CD4-positive, alpha-beta T cell (primary cell): ENCODE results near the gene CEP85L. TPM values are rescaled to one million over a fixed set of nuclear protein-coding genes. Genes with fewer than 3 reads are reported as not detected.

Experiments
- ATAC-seq: fragments of 200-7000 bp; cut with Tn5 transposase; one replicate; pipeline ENCODE4 v1.10.0; 2022; ENCODE audit warnings: mild to moderate bottlenecking; ENCODE audit not compliant: poor library complexity
- CTCF ChIA-PET: fragments of 350-600 bp; sonication (Branson Sonifier 250); formaldehyde crosslinking; loops from one replicate; lab custom pipeline; 2021; ENCODE audit warnings: antibody characterized with exemption, inconsistent platforms; lab: Charles Lee
- POLR2A ChIA-PET: fragments of 350-600 bp; sonication (Branson Sonifier 250); formaldehyde crosslinking; loops from one replicate; lab custom pipeline; 2021; ENCODE audit warnings: antibody characterized with exemption, inconsistent platforms; lab: Charles Lee
- DNase-seq, 14 experiments: peaks; one replicate each; pipeline ENCODE4 v3.0.0-alpha.2; 2013 to 2020; ENCODE audit warnings: mixed read lengths in 2 of 14
- H3K27ac ChIP-seq, 2 donors: one replicate each; pipeline versions ENCODE4 v1.5.1 to v1.7.0; 2013; ENCODE audit warnings: low read length in 2 of 2, low read depth in 1 of 2, mild to moderate bottlenecking in 1 of 2
- H3K27me3 ChIP-seq, 2 experiments: 1 replicate in 1 of 2; 2 replicates in 1 of 2; pipeline versions ENCODE4 v1.6.1 to v1.7.0; 2013; ENCODE audit warnings: low read length in 2 of 2, control low read depth in 1 of 2, mild to moderate bottlenecking in 1 of 2, moderate library complexity in 1 of 2; ENCODE audit not compliant: insufficient read depth in 2 of 2, control insufficient read depth in 1 of 2
- H3K36me3 ChIP-seq: one replicate; pipeline ENCODE4 v1.6.1; 2013; ENCODE audit warnings: low read length, control low read depth; ENCODE audit not compliant: insufficient read depth
- H3K4me1 ChIP-seq: one replicate; pipeline ENCODE4 v1.6.1; 2013; ENCODE audit warnings: low read length, control low read depth; ENCODE audit not compliant: insufficient read depth
- H3K4me3 ChIP-seq: one replicate; pipeline ENCODE4 v1.5.1; 2013; ENCODE audit warnings: mild to moderate bottlenecking, low read length, moderate library complexity
- H3K9me3 ChIP-seq, 2 experiments: 1 replicate in 1 of 2; 2 replicates in 1 of 2; pipeline versions ENCODE4 v1.6.1 to v1.7.0; 2013; ENCODE audit warnings: low read length in 2 of 2, mild to moderate bottlenecking in 2 of 2, control low read depth in 1 of 2, moderate library complexity in 1 of 2; ENCODE audit not compliant: control insufficient read depth in 1 of 2, insufficient read depth in 1 of 2
- H3K27ac Mint-ChIP-seq: one replicate; pipeline ENCODE4 v1.8.0; 2020; ENCODE audit warnings: mixed read lengths
- H3K27me3 Mint-ChIP-seq: one replicate; pipeline ENCODE4 v1.8.0; 2021; ENCODE audit warnings: mixed read lengths
- H3K36me3 Mint-ChIP-seq: one replicate; pipeline ENCODE4 v1.8.0; 2021; ENCODE audit warnings: low read depth, mixed read lengths
- H3K4me1 Mint-ChIP-seq: one replicate; pipeline ENCODE4 v1.8.0; 2021; ENCODE audit warnings: low read depth, mixed read lengths
- H3K4me3 Mint-ChIP-seq: one replicate; pipeline ENCODE4 v1.8.0; 2020; ENCODE audit warnings: mild to moderate bottlenecking, mixed read lengths
- H3K9me3 Mint-ChIP-seq: one replicate; pipeline ENCODE4 v1.8.0; 2020; ENCODE audit warnings: mixed read lengths
- CTCF ChIP-seq: fragments of 200-600 bp; IDR thresholded peaks from one replicate; pipeline ENCODE4 v1.8.0; 2022; ENCODE audit warnings: antibody characterized with exemption, mild to moderate bottlenecking
- intact Hi-C, 2 experiments: fragments of 100-400 bp; cut with DNase I in 1 of 2; cut with micrococcal nuclease in 1 of 2; formaldehyde crosslinking; loops; one replicate each; pipeline versions ENCODE4 v1.15.1 to v1.9.0; 2023 to 2025; cut with DNase I, micrococcal nuclease
- total RNA-seq, 174 experiments: library from RNA in 2 of 174; stranded (reverse) in 2 of 174; gene quantifications; one replicate each; pipeline ENCODE4 v1.2.3 and lab custom pipeline; 2021 to 2026

The CEP85L gene
- total RNA-seq, 2 experiments from 2014 or later = 76.2 to 80.7 TPM

DNA sequence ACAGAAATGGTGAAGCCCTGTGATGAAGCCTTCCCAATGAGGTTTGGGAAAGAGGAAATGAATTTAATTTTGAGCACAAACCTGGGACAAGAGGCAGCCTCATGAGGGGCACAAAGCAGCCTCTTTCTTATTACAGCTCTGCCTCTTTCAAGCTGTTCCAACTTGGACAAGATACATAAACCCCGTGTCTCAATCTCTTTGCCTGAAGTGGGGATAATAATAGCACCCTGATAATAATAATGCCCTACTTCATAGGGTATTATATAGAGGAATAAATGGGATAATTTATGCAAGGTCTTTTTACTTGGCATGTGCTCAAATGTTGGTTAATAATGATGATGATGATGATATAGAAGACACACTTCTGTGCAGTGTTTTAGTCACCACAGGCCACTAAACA is 194.4 kb downstream of the CEP85L start:
- H3K27ac ChIP-seq = no peak overlapping the region
- no peak overlapping the region for H3K4me3 Mint-ChIP-seq
- H3K27me3 Mint-ChIP-seq = no peaks in the 10 kb centered on the region
- ATAC-seq (no peak), DNase-seq (no peak)
- H3K4me1 ChIP-seq = no peaks in the 10 kb centered on the region
- no peaks in the 10 kb centered on the region for H3K27me3 ChIP-seq
- intact Hi-C loops = no loop called here
- no peak overlapping the region for H3K4me3 ChIP-seq
- CTCF ChIA-PET = no interaction called here
- TF ChIP-seq CTCF = no peak
- H3K27ac Mint-ChIP-seq = no peak overlapping the region
- POLR2A ChIA-PET = interaction anchor here (0.6 kb wide), 1 partner anchor 66 kb away, joined by 3 read pairs; no protein-coding TSS in a partner anchor
- peaks cover 6% of the 10 kb centered on the region for H3K9me3 Mint-ChIP-seq
- H3K36me3 Mint-ChIP-seq = peaks cover 28% of the 10 kb centered on the region
- H3K36me3 ChIP-seq = no peaks in the 10 kb centered on the region
- H3K9me3 ChIP-seq = peaks cover 3 to 17% of the 10 kb centered on the region in 2 experiments
- H3K4me1 Mint-ChIP-seq = no peaks in the 10 kb centered on the region

DNA sequence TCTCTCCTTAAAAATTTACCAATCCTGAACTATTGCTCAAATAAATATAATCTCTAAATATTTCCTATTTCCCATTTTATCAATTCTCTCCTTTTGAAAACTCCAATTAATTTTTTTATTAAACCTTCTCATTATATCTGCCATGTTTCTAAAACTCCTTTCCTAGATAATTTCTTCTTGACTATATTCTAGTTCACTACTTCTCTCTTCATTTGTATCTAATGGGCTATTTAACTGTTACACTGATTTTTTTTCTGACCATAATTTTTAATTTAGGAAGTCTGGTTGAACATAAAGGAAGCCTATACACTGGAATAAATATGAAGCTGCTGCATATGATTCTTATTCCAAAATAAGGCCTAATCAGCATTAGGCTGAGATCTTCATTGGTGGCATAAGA is 199.6 kb downstream of the CEP85L start:
- POLR2A ChIA-PET = no interaction called here
- H3K27me3 ChIP-seq = no peaks in the 10 kb centered on the region
- no peak for ATAC-seq
- intact Hi-C loops = no loop called here
- no peak overlapping the region for H3K27ac Mint-ChIP-seq
- no peak overlapping the region for H3K4me3 Mint-ChIP-seq
- no peaks in the 10 kb centered on the region for H3K27me3 Mint-ChIP-seq
- CTCF ChIA-PET = no interaction called here
- peaks cover 60% of the 10 kb centered on the region for H3K36me3 Mint-ChIP-seq
- H3K36me3 ChIP-seq = no peaks in the 10 kb centered on the region
- DNase-seq = no peak
- H3K4me3 ChIP-seq = no peak overlapping the region
- no peak for TF ChIP-seq CTCF
- no peaks in the 10 kb centered on the region for H3K4me1 ChIP-seq
- no peaks in the 10 kb centered on the region for H3K4me1 Mint-ChIP-seq
- peaks cover 7 to 50% of the 10 kb centered on the region in 2 experiments for H3K9me3 ChIP-seq
- H3K9me3 Mint-ChIP-seq = peaks cover 20% of the 10 kb centered on the region
- H3K27ac ChIP-seq = no peak overlapping the region

DNA sequence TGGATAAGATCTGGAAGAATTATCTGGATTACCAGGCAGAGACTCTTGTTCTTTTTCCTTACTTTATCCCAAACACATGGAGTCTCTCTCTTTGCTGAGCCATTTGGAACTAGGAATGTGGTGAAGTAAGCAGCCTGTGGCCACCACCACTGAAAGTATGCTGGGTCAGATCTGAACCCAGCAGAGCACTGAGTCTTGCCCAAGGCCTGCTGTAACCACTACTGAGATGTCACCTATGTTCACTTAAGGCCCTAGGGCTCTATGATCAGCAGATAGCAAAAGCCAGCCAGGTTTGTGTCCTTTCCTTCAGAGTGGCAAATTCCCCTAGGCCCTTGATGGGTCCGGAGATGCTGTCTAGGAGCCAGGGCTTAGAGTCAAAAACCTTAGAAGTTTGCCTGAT is 206.6 kb downstream of the CEP85L start:
- H3K36me3 ChIP-seq = no peaks in the 10 kb centered on the region
- Mint-ChIP-seq H3K27me3 (no peaks in the 10 kb centered on the region), H3K4me1 (no peaks in the 10 kb centered on the region), H3K4me3 (no peak overlapping the region), H3K27ac (no peak overlapping the region), H3K9me3 (peaks cover 29% of the 10 kb centered on the region), H3K36me3 (peaks cover 84% of the 10 kb centered on the region)
- DNase-seq (no peak), ATAC-seq (no peak)
- peaks cover 8 to 43% of the 10 kb centered on the region in 2 experiments for H3K9me3 ChIP-seq
- ChIA-PET POLR2A (no interaction called here), CTCF (no interaction called here)
- no peak for TF ChIP-seq CTCF
- H3K4me1 ChIP-seq = no peaks in the 10 kb centered on the region
- intact Hi-C loops = no loop called here
- no peak overlapping the region for H3K27ac ChIP-seq
- H3K4me3 ChIP-seq = no peak overlapping the region
- no peaks in the 10 kb centered on the region for H3K27me3 ChIP-seq
